PC-9 (cell line): ENCODE results near the gene PRKCA.

Experiments
- CTCF ChIP-seq: fragments of 200-600 bp; sonication (generic); conservative IDR thresholded peaks from 2 replicates; pipeline ENCODE4 v1.6.1; 2017; ENCODE audit warnings: mixed run types, antibody characterized with exemption, mild to moderate bottlenecking, moderate library complexity
- EZH2 ChIP-seq: fragments of 200-600 bp; sonication (generic); IDR thresholded peaks from 2 replicates; pipeline ENCODE4 v1.8.0; 2017; ENCODE audit warnings: antibody characterized with exemption, low read depth

- TF ChIP-seq CTCF (no peak), EZH2 (no peak)
Observed at GRCh38 chr17:66655861-66656260, 353.4 kb downstream of the PRKCA start.
